Mammary epithelial cell (primary cell): ENCODE data around the gene HEY2.

Experiments used
- CTCF ChIP-seq, 2 donors: IDR thresholded peaks in 1 of 2; conservative IDR thresholded peaks in 1 of 2; 2 replicates each; pipeline ENCODE4 v1.5.1; 2011 to 2012; ENCODE audit warnings: inconsistent platforms in 2 of 2, low read length in 2 of 2, mild to moderate bottlenecking in 2 of 2, control low read depth in 1 of 2, low read depth in 1 of 2; ENCODE audit not compliant: insufficient read depth in 1 of 2; ENCODE audit errors: extremely low read depth in 1 of 2
- EZH2 ChIP-seq: IDR thresholded peaks from 2 replicates; pipeline ENCODE4 v1.6.1; 2012; ENCODE audit warnings: low read length, inconsistent platforms, borderline replicate concordance

GRCh38 chr6:125769147-125769783, 19.8 kb downstream of the HEY2 start:
- TF ChIP-seq CTCF (conservative IDR thresholded peaks at IDR 0.05 in 1 of 2, IDR thresholded peaks at IDR 0.05 in 1 of 2; ENCODE audit: extremely low read depth in 1 of 2, insufficient read depth in 1 of 2, low read depth in 1 of 2, low read length in 2 of 2) (no peak), EZH2 (no peak)
